Measurements from ENCODE around the gene DNAH9. TPM values are rescaled to one million over a fixed set of nuclear protein-coding genes. Genes with fewer than 3 reads are reported as not detected.

DNAH9 gene
- total and polyA plus RNA-seq, 2 donors (not counting 1 experiment from before 2014, with no cell fraction given) = not detected

DNA sequence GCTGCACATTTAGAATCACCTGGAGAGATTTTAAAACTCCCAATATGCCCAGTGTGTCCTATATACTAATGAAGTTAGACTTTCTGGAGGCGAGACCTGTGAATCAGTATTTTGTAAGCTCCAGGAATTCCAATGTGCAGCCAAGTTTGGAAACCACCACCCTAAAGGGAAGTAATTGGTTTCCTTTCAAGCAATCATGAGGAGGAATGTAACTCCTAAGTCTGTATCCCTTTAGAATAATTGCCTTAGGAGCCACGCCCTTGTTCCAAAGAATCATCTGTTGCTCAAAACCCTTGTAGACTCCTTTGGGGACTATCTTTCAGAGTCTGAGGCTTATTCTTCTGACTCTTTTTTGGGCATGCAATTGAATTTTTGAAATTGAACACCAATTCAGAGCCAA lies 84.4 kb downstream of the DNAH9 start:
- H3K27me3 Mint-ChIP-seq = no peaks in the 10 kb centered on the region
- peaks cover 5% of the 10 kb centered on the region for H3K9me3 Mint-ChIP-seq (ENCODE audit: insufficient read depth)
- Histone ChIP-seq H3K4me2 (replicated peaks; ENCODE audit: low read depth, low read length, poor library complexity, severe bottlenecking) (no peak overlapping the region), H3K27me3 (replicated peaks in 1 of 4; ENCODE audit: control extremely low read depth in 1 of 4, control insufficient read depth in 3 of 4, insufficient read depth in 4 of 4, low read length in 3 of 4) (no peaks in the 10 kb centered on the region), H3K27ac (ENCODE audit: low read length in 2 of 2) (no peak overlapping the region), H3K4me1 (ENCODE audit: control insufficient read depth in 2 of 2, insufficient read depth in 2 of 2, low read length in 2 of 2) (no peaks in the 10 kb centered on the region), H3K4me3 (ENCODE audit: control extremely low read depth in 1 of 5, extremely low read depth in 1 of 5, insufficient read depth in 1 of 5, low read depth in 2 of 5, low read length in 4 of 5) (no peak overlapping the region), H3K79me2 (ENCODE audit: control insufficient read depth, insufficient read depth, low read length) (no peaks in the 10 kb centered on the region), H3K36me3 (replicated peaks in 1 of 2; ENCODE audit: control extremely low read depth in 1 of 2, control insufficient read depth in 1 of 2, extremely low read depth in 1 of 2, insufficient read depth in 2 of 2, low read length in 1 of 2) (no peaks in the 10 kb centered on the region), H2AFZ (ENCODE audit: insufficient read depth, low read depth, low read length, poor library complexity, severe bottlenecking) (no peak overlapping the region), H4K20me1 (ENCODE audit: control insufficient read depth, insufficient read depth, low read length, poor library complexity, severe bottlenecking) (no peaks in the 10 kb centered on the region), H3K9ac (ENCODE audit: low read length) (no peak overlapping the region), H3K9me3 (ENCODE audit: control extremely low read depth in 1 of 3, control insufficient read depth in 2 of 3, insufficient read depth in 1 of 3, low read length in 2 of 3) (peaks cover 0 to 3% (median 0%) of the 10 kb centered on the region in 3 donors)
- ATAC-seq (ENCODE audit: low read depth) (no peak), DNase-seq (no peak)
- TF ChIP-seq EZH2 (IDR thresholded peaks at IDR 0.05; ENCODE audit: borderline replicate concordance, insufficient read depth, low read depth, low read length, poor library complexity, severe bottlenecking) = no peak
- TF ChIP-seq, protein P1, sequence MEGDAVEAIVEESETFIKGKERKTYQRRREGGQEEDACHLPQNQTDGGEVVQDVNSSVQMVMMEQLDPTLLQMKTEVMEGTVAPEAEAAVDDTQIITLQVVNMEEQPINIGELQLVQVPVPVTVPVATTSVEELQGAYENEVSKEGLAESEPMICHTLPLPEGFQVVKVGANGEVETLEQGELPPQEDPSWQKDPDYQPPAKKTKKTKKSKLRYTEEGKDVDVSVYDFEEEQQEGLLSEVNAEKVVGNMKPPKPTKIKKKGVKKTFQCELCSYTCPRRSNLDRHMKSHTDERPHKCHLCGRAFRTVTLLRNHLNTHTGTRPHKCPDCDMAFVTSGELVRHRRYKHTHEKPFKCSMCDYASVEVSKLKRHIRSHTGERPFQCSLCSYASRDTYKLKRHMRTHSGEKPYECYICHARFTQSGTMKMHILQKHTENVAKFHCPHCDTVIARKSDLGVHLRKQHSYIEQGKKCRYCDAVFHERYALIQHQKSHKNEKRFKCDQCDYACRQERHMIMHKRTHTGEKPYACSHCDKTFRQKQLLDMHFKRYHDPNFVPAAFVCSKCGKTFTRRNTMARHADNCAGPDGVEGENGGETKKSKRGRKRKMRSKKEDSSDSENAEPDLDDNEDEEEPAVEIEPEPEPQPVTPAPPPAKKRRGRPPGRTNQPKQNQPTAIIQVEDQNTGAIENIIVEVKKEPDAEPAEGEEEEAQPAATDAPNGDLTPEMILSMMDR (IDR thresholded peaks at IDR 0.05) = no peak
- ChIA-PET POLR2A (no interaction called here), CTCF (no interaction called here)
- 50% methylated on average over 1 of the region's 2 CpGs for WGBS (ENCODE audit: insufficient coverage)
- H3K27ac Mint-ChIP-seq = no peak overlapping the region
- H3K4me3 Mint-ChIP-seq = no peak overlapping the region
- intact Hi-C loops (cut with micrococcal nuclease) = no loop called here
- H3K4me1 Mint-ChIP-seq = no peaks in the 10 kb centered on the region

DNA sequence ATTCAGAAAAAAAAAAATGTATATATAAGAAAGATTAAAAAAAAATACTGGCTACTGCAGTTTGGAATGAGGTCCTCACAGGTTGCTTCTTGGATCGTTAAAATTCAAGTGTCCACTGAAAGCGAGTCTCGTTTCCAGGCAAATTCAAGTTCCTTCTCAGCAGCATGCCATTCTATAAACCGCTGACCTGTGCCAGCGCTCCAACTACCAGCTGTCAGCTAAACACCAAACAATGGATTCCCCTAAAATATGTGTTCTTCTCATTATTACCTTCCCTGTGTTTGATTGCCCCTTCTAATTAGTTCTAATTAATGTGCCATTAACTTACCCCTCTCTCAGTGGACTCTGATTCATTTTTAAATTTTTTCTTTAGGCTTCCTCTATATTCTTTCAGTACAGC lies 92.4 kb downstream of the DNAH9 start:
- Mint-ChIP-seq H3K4me3 (no peak overlapping the region), H3K9me3 (ENCODE audit: insufficient read depth) (peaks cover 4% of the 10 kb centered on the region), H3K4me1 (no peaks in the 10 kb centered on the region), H3K27ac (no peak overlapping the region), H3K27me3 (no peaks in the 10 kb centered on the region)
- H2AFZ ChIP-seq (ENCODE audit: insufficient read depth, low read depth, low read length, poor library complexity, severe bottlenecking) = no peak overlapping the region
- H3K4me1 ChIP-seq (ENCODE audit: control insufficient read depth in 2 of 2, insufficient read depth in 2 of 2, low read length in 2 of 2) = no peaks in the 10 kb centered on the region
- H3K9ac ChIP-seq (ENCODE audit: low read length) = no peak overlapping the region
- no peak for TF ChIP-seq EZH2 (IDR thresholded peaks at IDR 0.05; ENCODE audit: borderline replicate concordance, insufficient read depth, low read depth, low read length, poor library complexity, severe bottlenecking)
- TF ChIP-seq, protein P1 (IDR thresholded peaks at IDR 0.05) = no peak
- intact Hi-C loops (cut with micrococcal nuclease) = no loop called here
- peaks cover 0 to 11% (median 0%) of the 10 kb centered on the region in 3 donors for H3K9me3 ChIP-seq (ENCODE audit: control extremely low read depth in 1 of 3, control insufficient read depth in 2 of 3, insufficient read depth in 1 of 3, low read length in 2 of 3)
- no peak overlapping the region for H3K4me3 ChIP-seq (ENCODE audit: control extremely low read depth in 1 of 5, extremely low read depth in 1 of 5, insufficient read depth in 1 of 5, low read depth in 2 of 5, low read length in 4 of 5)
- no peaks in the 10 kb centered on the region for H3K36me3 ChIP-seq (replicated peaks in 1 of 2; ENCODE audit: control extremely low read depth in 1 of 2, control insufficient read depth in 1 of 2, extremely low read depth in 1 of 2, insufficient read depth in 2 of 2, low read length in 1 of 2)
- H3K79me2 ChIP-seq (ENCODE audit: control insufficient read depth, insufficient read depth, low read length) = no peaks in the 10 kb centered on the region
- 76% methylated on average over 5 of the region's 5 CpGs for WGBS (ENCODE audit: insufficient coverage)
- H3K4me2 ChIP-seq (replicated peaks; ENCODE audit: low read depth, low read length, poor library complexity, severe bottlenecking) = no peak overlapping the region
- ChIA-PET POLR2A (no interaction called here), CTCF (no interaction called here)
- no peaks in the 10 kb centered on the region for H3K27me3 ChIP-seq (replicated peaks in 1 of 4; ENCODE audit: control extremely low read depth in 1 of 4, control insufficient read depth in 3 of 4, insufficient read depth in 4 of 4, low read length in 3 of 4)
- no peaks in the 10 kb centered on the region for H4K20me1 ChIP-seq (ENCODE audit: control insufficient read depth, insufficient read depth, low read length, poor library complexity, severe bottlenecking)
- DNase-seq (no peak), ATAC-seq (ENCODE audit: low read depth) (no peak)
- H3K27ac ChIP-seq (ENCODE audit: low read length in 2 of 2) = no peak overlapping the region
